ENCODE data around the gene SCTR. TPM values are rescaled to one million over a fixed set of nuclear protein-coding genes. Genes with fewer than 3 reads are reported as not detected.
A peak's percentile ranks its signal among the peaks of the same experiment; 100 is the strongest.

Gene SCTR
- total and polyA plus RNA-seq, 2 of the 13 experiments (the other 11 are each of a cell fraction or from before 2014, with no cell fraction given) = not detected

DNA sequence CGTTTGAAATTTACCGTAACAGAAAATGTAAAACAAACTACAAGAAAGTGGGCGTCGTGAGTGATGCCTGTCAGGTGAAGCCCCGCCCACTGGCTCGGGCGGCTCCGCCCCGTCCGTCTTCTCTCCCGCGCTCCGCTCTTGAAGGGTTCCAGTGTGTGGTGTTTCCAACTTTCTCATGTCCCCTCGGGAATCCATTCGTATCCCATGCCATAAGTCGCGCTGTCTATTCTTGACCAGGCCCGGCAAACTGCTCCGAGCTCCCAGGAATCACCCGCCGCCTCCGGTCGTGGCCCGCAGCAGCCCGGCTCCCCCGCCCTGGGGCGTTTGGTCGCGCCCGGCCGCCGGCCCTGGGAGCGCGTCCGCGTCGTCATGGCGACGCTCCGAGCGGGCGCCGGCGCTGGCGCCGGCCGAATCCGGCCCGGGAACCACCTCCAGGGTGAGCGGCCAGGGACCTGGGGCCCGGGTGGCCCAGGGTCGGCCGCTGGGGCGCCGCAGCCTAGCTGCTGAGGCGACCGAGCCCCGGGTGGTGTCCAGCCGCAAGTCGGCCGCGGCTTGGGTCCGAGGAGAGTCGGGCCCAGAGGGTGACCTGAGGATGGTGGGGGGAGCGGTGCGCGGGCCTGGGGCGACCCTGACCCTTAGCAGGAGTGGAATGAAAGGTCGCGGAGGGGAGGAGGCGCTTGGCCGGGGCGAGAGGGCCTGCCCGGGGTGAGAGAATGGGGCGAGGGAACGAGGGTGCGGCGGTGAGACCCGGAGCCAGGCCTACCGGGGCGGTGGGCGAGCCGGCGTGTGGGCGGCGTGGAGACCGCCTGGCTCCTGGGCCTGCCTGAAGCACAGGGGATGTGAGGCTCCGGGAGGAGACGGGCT lies 20.0 kb upstream of the SCTR start, which contains the start of gene CFAP221 (continued):
- TF ChIP-seq ZNF713 (CRISPR knock-in tag; IDR thresholded peaks at IDR 0.05) (no peak), ZNF33B (CRISPR knock-in tag; IDR thresholded peaks at IDR 0.05) (no peak), RARG (CRISPR knock-in tag; IDR thresholded peaks at IDR 0.05; ENCODE audit: low read depth) (no peak), DBP (CRISPR knock-in tag; IDR thresholded peaks at IDR 0.05; ENCODE audit: not compliant biosample characterization) (peak; percentile 48), SP4 (CRISPR knock-in tag; IDR thresholded peaks at IDR 0.05) (peak; percentile 72), TBL1XR1 (IDR thresholded peaks at IDR 0.05; ENCODE audit: borderline replicate concordance, low read length, partially characterized antibody) (peak; percentile 16), ZNF101 (CRISPR knock-in tag; IDR thresholded peaks at IDR 0.05; ENCODE audit: borderline replicate concordance, low read depth) (no peak), ZNF441 (CRISPR knock-in tag; IDR thresholded peaks at IDR 0.05; ENCODE audit: borderline replicate concordance) (0 out of 2 replicates have a peak, but pooled peaks have one; percentile 46), SKI (IDR thresholded peaks at IDR 0.05; ENCODE audit: partially characterized antibody) (peak; percentile 81), ATAD3A (CRISPR knock-in tag; IDR thresholded peaks at IDR 0.05) (no peak), PPARG (CRISPR knock-in tag; conservative IDR thresholded peaks at IDR 0.05) (no peak), ZNF740 (CRISPR knock-in tag; IDR thresholded peaks at IDR 0.05) (peak; percentile 84; the same call in 1 of the 2 replicates), ZNF501 (CRISPR knock-in tag; IDR thresholded peaks at IDR 0.05) (peak; percentile 49), MTF2 (CRISPR knock-in tag; IDR thresholded peaks at IDR 0.05; ENCODE audit: borderline replicate concordance) (no peak), KDM5B (CRISPR knock-in tag; IDR thresholded peaks at IDR 0.05; ENCODE audit: borderline replicate concordance) (peak; percentile 15; the same call in 1 of the 2 replicates), ZNF644 (CRISPR knock-in tag; IDR thresholded peaks at IDR 0.05; ENCODE audit: low read depth) (no peak), UBTF (CRISPR knock-in tag; IDR thresholded peaks at IDR 0.05) (peak; percentile 72; the same call in 1 of the 2 replicates), ZSCAN31 (CRISPR knock-in tag; IDR thresholded peaks at IDR 0.05; ENCODE audit: low read depth) (peak; percentile 49; the same call in 1 of the 2 replicates), SMARCE1 (IDR thresholded peaks at IDR 0.05; ENCODE audit: borderline replicate concordance) (no peak)
- TF ChIP-seq, protein P1, sequence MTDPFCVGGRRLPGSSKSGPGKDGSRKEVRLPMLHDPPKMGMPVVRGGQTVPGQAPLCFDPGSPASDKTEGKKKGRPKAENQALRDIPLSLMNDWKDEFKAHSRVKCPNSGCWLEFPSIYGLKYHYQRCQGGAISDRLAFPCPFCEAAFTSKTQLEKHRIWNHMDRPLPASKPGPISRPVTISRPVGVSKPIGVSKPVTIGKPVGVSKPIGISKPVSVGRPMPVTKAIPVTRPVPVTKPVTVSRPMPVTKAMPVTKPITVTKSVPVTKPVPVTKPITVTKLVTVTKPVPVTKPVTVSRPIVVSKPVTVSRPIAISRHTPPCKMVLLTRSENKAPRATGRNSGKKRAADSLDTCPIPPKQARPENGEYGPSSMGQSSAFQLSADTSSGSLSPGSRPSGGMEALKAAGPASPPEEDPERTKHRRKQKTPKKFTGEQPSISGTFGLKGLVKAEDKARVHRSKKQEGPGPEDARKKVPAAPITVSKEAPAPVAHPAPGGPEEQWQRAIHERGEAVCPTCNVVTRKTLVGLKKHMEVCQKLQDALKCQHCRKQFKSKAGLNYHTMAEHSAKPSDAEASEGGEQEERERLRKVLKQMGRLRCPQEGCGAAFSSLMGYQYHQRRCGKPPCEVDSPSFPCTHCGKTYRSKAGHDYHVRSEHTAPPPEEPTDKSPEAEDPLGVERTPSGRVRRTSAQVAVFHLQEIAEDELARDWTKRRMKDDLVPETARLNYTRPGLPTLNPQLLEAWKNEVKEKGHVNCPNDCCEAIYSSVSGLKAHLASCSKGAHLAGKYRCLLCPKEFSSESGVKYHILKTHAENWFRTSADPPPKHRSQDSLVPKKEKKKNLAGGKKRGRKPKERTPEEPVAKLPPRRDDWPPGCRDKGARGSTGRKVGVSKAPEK (CRISPR knock-in tag; IDR thresholded peaks at IDR 0.05; ENCODE audit: borderline replicate concordance) = no peak
- TF ChIP-seq, protein P2, sequence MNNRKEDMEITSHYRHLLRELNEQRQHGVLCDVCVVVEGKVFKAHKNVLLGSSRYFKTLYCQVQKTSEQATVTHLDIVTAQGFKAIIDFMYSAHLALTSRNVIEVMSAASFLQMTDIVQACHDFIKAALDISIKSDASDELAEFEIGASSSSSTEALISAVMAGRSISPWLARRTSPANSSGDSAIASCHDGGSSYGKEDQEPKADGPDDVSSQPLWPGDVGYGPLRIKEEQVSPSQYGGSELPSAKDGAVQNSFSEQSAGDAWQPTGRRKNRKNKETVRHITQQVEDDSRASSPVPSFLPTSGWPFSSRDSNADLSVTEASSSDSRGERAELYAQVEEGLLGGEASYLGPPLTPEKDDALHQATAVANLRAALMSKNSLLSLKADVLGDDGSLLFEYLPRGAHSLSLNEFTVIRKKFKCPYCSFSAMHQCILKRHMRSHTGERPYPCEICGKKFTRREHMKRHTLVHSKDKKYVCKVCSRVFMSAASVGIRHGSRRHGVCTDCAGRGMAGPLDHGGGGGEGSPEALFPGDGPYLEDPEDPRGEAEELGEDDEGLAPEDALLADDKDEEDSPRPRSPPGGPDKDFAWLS (CRISPR knock-in tag; IDR thresholded peaks at IDR 0.05; ENCODE audit: borderline replicate concordance) = no peak
